Thyroid gland (tissue), 4 donors: ENCODE data around the gene IL1RL1. TPM values are rescaled to one million over a fixed set of nuclear protein-coding genes. Genes with fewer than 3 reads are reported as not detected.

Experiments used
- DNase-seq, 2 donors: peaks; one replicate each; pipeline ENCODE4 v3.0.0-alpha.2; 2019
- H3K27ac ChIP-seq, 3 donors: fragments of 200-600 bp; sonication (generic); 1 replicate in 2 of 3; 2 replicates in 1 of 3; pipeline ENCODE4 v1.5.1; 2016 to 2019; ENCODE audit warnings: mild to moderate bottlenecking in 1 of 3, moderate library complexity in 1 of 3
- H3K27me3 ChIP-seq: fragments of 200-600 bp; sonication (generic); one replicate; pipeline ENCODE4 v1.5.1; 2019
- H3K36me3 ChIP-seq, 2 donors: fragments of 200-600 bp; sonication (generic); one replicate each; pipeline ENCODE4 v1.5.1; 2016 to 2019
- H3K4me1 ChIP-seq, 2 donors: fragments of 200-600 bp; sonication (generic); one replicate each; pipeline ENCODE4 v1.5.1; 2017 to 2019
- H3K4me3 ChIP-seq, 3 donors: fragments of 200-600 bp; sonication (generic); replicated peaks in 1 of 3; 1 replicate in 2 of 3; 2 replicates in 1 of 3; pipeline ENCODE4 v1.5.1; 2016; ENCODE audit warnings: mild to moderate bottlenecking in 1 of 3
- H3K9me3 ChIP-seq: fragments of 200-600 bp; sonication (generic); one replicate; pipeline ENCODE4 v1.5.1; 2017
- POLR2A ChIP-seq, 2 donors: fragments of 450-650 bp; IDR thresholded peaks; one replicate each; pipeline ENCODE4 v1.6.1; 2017; ENCODE audit warnings: antibody characterized with exemption in 2 of 2, mild to moderate bottlenecking in 2 of 2, moderate library complexity in 1 of 2
- WGBS, 2 donors: methylation state at CpG; one replicate each; pipeline ENCODE4 v1.1.5; 2017; 5-methylcytosine and 5-hydroxymethylcytosine counted together
- intact Hi-C: fragments of 100-400 bp; cut with DNase I; formaldehyde crosslinking; loops from one replicate; pipeline ENCODE4 v1.15.1; 2023
- total RNA-seq, 4 donors: library from RNA; depleted of rRNA; stranded (reverse); fragments of >200 nt; gene quantifications; one replicate each; pipeline ENCODE4 v1.2.3, GENCODE V29; 2016
- TF ChIP-seq, protein P1 (sequence below), 6 experiments: fragments of 200-600 bp in 3 of 6; fragments of 450-650 bp in 3 of 6; sonication (generic) in 3 of 6; IDR thresholded peaks; one replicate each; pipeline ENCODE4 v1.5.1; 2016 to 2019; ENCODE audit warnings: antibody characterized with exemption in 6 of 6, mild to moderate bottlenecking in 2 of 6, inconsistent platforms in 1 of 6, moderate library complexity in 1 of 6

The IL1RL1 gene
- total RNA-seq: 1 to 10 TPM; 1.0 to 5.0 (median 3.1) TPM

DNA sequence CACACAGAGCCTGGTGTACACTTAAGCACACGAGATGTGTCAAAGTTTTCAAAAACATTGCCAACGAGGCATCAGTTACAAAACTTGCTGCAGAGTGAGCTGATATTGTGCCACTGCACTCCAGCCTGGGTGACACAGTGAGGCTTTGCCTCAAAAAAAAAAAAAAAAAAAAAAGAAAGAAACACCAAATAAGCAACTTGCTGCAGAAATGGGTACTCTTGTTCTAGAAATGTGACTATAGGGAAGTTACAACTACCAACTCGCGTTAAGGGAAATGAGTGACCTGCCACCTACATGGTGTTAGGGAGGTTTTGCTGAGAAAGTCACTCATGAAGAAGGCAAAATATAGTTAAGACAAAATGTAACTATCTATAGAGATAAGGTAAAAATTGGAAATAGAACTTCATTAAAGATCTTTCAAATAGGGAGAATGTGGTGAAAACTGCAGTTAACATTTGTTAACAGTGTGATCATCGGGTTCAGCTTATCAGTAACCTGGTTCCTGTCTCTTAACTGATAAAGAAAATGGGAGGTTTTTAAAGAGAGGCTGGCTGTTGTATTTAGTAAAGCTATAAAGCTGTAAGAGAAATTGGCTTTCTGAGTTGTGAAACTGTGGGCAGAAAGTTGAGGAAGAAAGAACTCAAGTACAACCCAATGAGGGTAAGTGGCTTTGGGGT lies at the start of gene IL1RL1:
IL1RL1 (plus strand) TSS at position 600 of the 677 bp plus-strand sequence. CDS start 26,702 bp downstream, outside the sequence.
- Histone ChIP-seq H3K9me3 (no peaks in the 10 kb centered on the region), H3K27ac (no peak within 1 kb of the TSS), H3K4me1 (no peaks in the 10 kb centered on the region), H3K36me3 (no peaks in the 10 kb centered on the region), H3K4me3 (no peak within 1 kb of the TSS), H3K27me3 (no peaks in the 10 kb centered on the region)
- TF ChIP-seq, protein P1, sequence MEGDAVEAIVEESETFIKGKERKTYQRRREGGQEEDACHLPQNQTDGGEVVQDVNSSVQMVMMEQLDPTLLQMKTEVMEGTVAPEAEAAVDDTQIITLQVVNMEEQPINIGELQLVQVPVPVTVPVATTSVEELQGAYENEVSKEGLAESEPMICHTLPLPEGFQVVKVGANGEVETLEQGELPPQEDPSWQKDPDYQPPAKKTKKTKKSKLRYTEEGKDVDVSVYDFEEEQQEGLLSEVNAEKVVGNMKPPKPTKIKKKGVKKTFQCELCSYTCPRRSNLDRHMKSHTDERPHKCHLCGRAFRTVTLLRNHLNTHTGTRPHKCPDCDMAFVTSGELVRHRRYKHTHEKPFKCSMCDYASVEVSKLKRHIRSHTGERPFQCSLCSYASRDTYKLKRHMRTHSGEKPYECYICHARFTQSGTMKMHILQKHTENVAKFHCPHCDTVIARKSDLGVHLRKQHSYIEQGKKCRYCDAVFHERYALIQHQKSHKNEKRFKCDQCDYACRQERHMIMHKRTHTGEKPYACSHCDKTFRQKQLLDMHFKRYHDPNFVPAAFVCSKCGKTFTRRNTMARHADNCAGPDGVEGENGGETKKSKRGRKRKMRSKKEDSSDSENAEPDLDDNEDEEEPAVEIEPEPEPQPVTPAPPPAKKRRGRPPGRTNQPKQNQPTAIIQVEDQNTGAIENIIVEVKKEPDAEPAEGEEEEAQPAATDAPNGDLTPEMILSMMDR (IDR thresholded peaks at IDR 0.05): no peak
- TF ChIP-seq POLR2A (IDR thresholded peaks at IDR 0.05): no peak
- 80 to 89% methylated on average over 5 of the region's 5 CpGs for WGBS, 2 donors
- intact Hi-C loops: no loop called here
- DNase-seq: no peak

DNA sequence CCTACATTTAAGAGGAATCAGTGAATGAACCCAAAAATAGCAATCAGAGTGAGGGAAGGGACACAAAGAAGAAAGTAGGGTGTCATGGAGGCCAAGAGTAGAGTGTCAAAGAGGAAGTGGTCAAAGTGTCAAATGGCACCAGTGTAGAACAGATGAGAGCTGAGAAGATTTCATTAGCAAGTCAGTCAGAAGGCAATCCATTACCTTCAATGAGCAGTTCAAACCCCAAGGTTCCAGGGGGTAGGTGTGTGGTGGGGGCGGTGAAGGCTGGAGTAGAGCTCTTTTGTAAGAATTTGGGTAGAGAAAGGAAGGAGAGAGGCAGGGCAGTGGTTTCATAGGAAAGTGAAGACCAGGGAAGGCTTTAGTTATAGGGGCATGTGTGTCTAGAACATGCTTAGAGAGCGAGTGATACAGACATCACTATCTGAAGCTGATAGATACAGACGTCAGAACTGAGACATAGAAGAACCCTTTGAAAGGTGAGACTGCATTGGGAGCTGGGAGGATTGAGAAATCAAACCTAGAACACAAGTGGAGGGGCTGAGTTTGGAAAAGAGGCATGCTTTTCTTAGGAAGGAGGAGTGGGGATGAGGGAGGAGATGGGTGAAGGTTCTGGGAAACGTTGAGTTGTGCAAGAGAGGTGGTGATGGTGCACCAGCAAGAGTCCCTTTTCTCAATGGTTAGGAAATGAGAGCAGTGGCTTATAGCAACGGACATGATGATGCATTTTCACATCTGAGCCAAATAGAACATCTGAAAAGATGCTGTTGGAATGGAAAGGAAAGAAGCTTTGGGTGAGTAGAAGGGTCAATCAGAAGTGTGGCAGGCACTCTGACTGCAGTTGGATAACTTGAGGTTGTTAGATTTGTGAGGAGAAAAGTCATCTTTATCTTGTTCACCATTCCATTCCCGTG lies 48.9 kb upstream of the IL1RL1 start:
- H3K27me3 ChIP-seq: no peaks in the 10 kb centered on the region
- TF ChIP-seq, protein P1 (IDR thresholded peaks at IDR 0.05): no peak
- no peak for TF ChIP-seq POLR2A (IDR thresholded peaks at IDR 0.05)
- no peaks in the 10 kb centered on the region for H3K9me3 ChIP-seq
- no peak overlapping the region for H3K27ac ChIP-seq
- DNase-seq: no peak
- H3K4me1 ChIP-seq: no peaks in the 10 kb centered on the region
- 84% methylated on average over 6 of the region's 6 CpGs for WGBS, 2 donors
- no peak overlapping the region for H3K4me3 ChIP-seq
- H3K36me3 ChIP-seq: no peaks in the 10 kb centered on the region
- intact Hi-C loops: loop anchor here (10.0 kb wide), 1 partner anchor 82 kb away; no protein-coding TSS in a partner anchor

DNA sequence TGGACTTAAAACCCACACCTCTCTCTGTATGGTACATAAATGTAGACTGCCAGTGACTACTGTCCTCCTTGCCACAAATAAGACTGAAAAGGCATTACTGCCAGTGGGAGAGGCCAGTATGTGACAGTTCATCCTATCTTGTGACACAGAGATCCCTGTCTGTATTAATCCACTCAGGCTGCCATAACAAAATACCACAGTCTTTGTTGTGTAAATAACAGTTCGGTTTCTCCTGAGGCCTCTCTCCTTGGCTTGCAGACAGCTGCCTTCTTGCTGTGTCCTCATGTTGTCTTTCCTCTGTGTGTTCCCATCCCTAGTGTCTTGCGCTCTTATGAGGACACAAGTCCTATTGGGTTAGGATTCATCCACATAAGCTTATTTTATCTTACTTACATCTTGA lies 46.4 kb upstream of the IL1RL1 start:
- H3K27ac ChIP-seq: no peak overlapping the region
- intact Hi-C loops: loop anchor here (10.0 kb wide), 1 partner anchor 80 kb away; no protein-coding TSS in a partner anchor

GRCh38 chr2:102266204-102266603 lies 45.2 kb upstream of the IL1RL1 start:
- 45 to 61% methylated on average over 1 of the region's 1 CpG for WGBS, 2 donors
- H3K9me3 ChIP-seq: no peaks in the 10 kb centered on the region
- H3K36me3 ChIP-seq: no peaks in the 10 kb centered on the region
- no peaks in the 10 kb centered on the region for H3K27me3 ChIP-seq
- H3K4me1 ChIP-seq: no peaks in the 10 kb centered on the region
- TF ChIP-seq, protein P1 (IDR thresholded peaks at IDR 0.05): no peak
- no peak for TF ChIP-seq POLR2A (IDR thresholded peaks at IDR 0.05)
- H3K27ac ChIP-seq: no peak overlapping the region
- intact Hi-C loops: loop anchor here (10.0 kb wide), 1 partner anchor 79 kb away; no protein-coding TSS in a partner anchor
- no peak overlapping the region for H3K4me3 ChIP-seq
- DNase-seq: no peak

More for the DNA sequence above, 46.4 kb upstream of the IL1RL1 start:
- H3K36me3 ChIP-seq: no peaks in the 10 kb centered on the region
- no peaks in the 10 kb centered on the region for H3K9me3 ChIP-seq
- no peaks in the 10 kb centered on the region for H3K27me3 ChIP-seq
- TF ChIP-seq, protein P1 (IDR thresholded peaks at IDR 0.05): no peak
- TF ChIP-seq POLR2A (IDR thresholded peaks at IDR 0.05): no peak
- 81 to 83% methylated on average over 2 of the region's 2 CpGs for WGBS, 2 donors
- DNase-seq: no peak
- no peak overlapping the region for H3K4me3 ChIP-seq
- H3K4me1 ChIP-seq: no peaks in the 10 kb centered on the region
